Measurements from ENCODE around the gene SLC25A43. TPM values are rescaled to one million over a fixed set of nuclear protein-coding genes. Genes with fewer than 3 reads are reported as not detected.

Gene SLC25A43
- total RNA-seq, 1 experiment from 2014 or later = 4.5 TPM

- ATAC-seq = no peak
- Mint-ChIP-seq H3K36me3 (no peaks in the 10 kb centered on the region), H3K4me1 (peaks cover 5% of the 10 kb centered on the region; the same call in 1 of the 2 replicates), H3K27ac (no peak overlapping the region), H3K4me3 (no peak overlapping the region), H3K27me3 (ENCODE audit: low read depth) (no peaks in the 10 kb centered on the region; the same call in none of the 2 replicates), H3K9me3 (no peaks in the 10 kb centered on the region)
- CTCF ChIA-PET = interaction anchor here (1.5 kb wide), 1 partner anchor 13 kb away, joined by 4 read pairs; no protein-coding TSS in a partner anchor
- POLR2A ChIA-PET = no interaction called here
- no peak for DNase-seq (ENCODE audit: low spot score)
- TF ChIP-seq NFYB (CRISPR knock-in tag; conservative IDR thresholded peaks at IDR 0.05; ENCODE audit: low read depth) (no peak), CREB1 (CRISPR knock-in tag; IDR thresholded peaks at IDR 0.05) (no peak), ATF1 (CRISPR knock-in tag; IDR thresholded peaks at IDR 0.05) (no peak), JUN (CRISPR knock-in tag; IDR thresholded peaks at IDR 0.05) (no peak), RORB (CRISPR knock-in tag; IDR thresholded peaks at IDR 0.05) (no peak), ZBTB21 (CRISPR knock-in tag; IDR thresholded peaks at IDR 0.05; ENCODE audit: borderline replicate concordance) (no peak), ZNF121 (CRISPR knock-in tag; IDR thresholded peaks at IDR 0.05) (no peak), ZBTB43 (CRISPR knock-in tag; IDR thresholded peaks at IDR 0.05) (no peak), ZSCAN18 (CRISPR knock-in tag; IDR thresholded peaks at IDR 0.05) (no peak), STAT6 (CRISPR knock-in tag; conservative IDR thresholded peaks at IDR 0.05; ENCODE audit: low read depth) (no peak), EMX1 (CRISPR knock-in tag; IDR thresholded peaks at IDR 0.05) (no peak), CREM (CRISPR knock-in tag; IDR thresholded peaks at IDR 0.05) (no peak), USF1 (CRISPR knock-in tag; IDR thresholded peaks at IDR 0.05) (no peak), GRHL2 (CRISPR knock-in tag; IDR thresholded peaks at IDR 0.05; ENCODE audit: insufficient replicate concordance, severe bottlenecking) (no peak), ZNF532 (CRISPR knock-in tag; IDR thresholded peaks at IDR 0.05; ENCODE audit: borderline replicate concordance) (no peak), ZNF416 (CRISPR knock-in tag; IDR thresholded peaks at IDR 0.05) (no peak), MAX (CRISPR knock-in tag; IDR thresholded peaks at IDR 0.05) (no peak)
These were observed 102.5 kb downstream of the SLC25A43 start for GRCh38 chrX:119501511-119502148.

Measured in WTC11 (cell line).